Liver (tissue), 3 donors: Measurements from ENCODE around the gene CTNNA2.

Experiments
- GABPA ChIP-seq, 2 donors: IDR thresholded peaks in 1 of 2; conservative IDR thresholded peaks in 1 of 2; 2 replicates each; pipeline ENCODE4 v1.6.1; 2016; ENCODE audit warnings: antibody characterized with exemption in 2 of 2, mild to moderate bottlenecking in 1 of 2, moderate library complexity in 1 of 2
- JUND ChIP-seq, 2 donors: IDR thresholded peaks; 2 replicates each; pipeline ENCODE4 v1.6.1; 2016; ENCODE audit warnings: antibody characterized with exemption in 2 of 2
- YY1 ChIP-seq: IDR thresholded peaks from 2 replicates; pipeline ENCODE4 v1.6.1; 2016; ENCODE audit warnings: antibody characterized with exemption, mild to moderate bottlenecking
- TF ChIP-seq, protein P1 (sequence below): fragments of 150-350 bp; IDR thresholded peaks from 2 replicates; pipeline ENCODE4 v1.5.1; 2017; ENCODE audit warnings: improper control_type of control experiment, low read depth, low read length; ENCODE audit not compliant: missing input control
- TF ChIP-seq, protein P2 (sequence below): IDR thresholded peaks from 2 replicates; pipeline ENCODE4 v1.6.1; 2016; ENCODE audit warnings: antibody characterized with exemption, mild to moderate bottlenecking
- donor health status: healthy.
- donor health status: healthy.

DNA sequence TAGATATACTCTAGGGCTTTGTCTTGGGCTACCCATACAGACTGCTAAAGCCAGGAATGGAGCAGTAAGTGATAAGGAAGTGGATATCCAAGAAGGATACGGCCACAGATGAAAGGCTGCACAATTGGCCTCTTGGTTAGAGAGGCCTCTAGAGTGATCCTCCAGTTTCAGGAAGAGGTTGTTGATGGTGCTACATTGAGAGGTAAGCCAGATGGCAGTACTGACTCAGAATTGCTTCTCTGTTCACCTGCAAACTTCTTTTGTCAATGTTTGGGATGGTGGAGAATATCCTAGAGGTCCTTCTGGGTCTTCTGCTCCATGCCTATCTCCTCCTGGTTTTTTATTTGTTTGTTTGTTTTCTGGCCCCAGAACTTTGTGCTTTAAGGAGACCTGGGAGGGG, 1018.5 kb downstream of the CTNNA2 start:
- TF ChIP-seq YY1 (no peak), JUND (IDR thresholded peaks at IDR 0.05) (no peak), GABPA (IDR thresholded peaks at IDR 0.05 in 1 of 2, conservative IDR thresholded peaks at IDR 0.05 in 1 of 2) (no peak)
- TF ChIP-seq, protein P1, sequence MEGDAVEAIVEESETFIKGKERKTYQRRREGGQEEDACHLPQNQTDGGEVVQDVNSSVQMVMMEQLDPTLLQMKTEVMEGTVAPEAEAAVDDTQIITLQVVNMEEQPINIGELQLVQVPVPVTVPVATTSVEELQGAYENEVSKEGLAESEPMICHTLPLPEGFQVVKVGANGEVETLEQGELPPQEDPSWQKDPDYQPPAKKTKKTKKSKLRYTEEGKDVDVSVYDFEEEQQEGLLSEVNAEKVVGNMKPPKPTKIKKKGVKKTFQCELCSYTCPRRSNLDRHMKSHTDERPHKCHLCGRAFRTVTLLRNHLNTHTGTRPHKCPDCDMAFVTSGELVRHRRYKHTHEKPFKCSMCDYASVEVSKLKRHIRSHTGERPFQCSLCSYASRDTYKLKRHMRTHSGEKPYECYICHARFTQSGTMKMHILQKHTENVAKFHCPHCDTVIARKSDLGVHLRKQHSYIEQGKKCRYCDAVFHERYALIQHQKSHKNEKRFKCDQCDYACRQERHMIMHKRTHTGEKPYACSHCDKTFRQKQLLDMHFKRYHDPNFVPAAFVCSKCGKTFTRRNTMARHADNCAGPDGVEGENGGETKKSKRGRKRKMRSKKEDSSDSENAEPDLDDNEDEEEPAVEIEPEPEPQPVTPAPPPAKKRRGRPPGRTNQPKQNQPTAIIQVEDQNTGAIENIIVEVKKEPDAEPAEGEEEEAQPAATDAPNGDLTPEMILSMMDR: no peak
- TF ChIP-seq, protein P2, sequence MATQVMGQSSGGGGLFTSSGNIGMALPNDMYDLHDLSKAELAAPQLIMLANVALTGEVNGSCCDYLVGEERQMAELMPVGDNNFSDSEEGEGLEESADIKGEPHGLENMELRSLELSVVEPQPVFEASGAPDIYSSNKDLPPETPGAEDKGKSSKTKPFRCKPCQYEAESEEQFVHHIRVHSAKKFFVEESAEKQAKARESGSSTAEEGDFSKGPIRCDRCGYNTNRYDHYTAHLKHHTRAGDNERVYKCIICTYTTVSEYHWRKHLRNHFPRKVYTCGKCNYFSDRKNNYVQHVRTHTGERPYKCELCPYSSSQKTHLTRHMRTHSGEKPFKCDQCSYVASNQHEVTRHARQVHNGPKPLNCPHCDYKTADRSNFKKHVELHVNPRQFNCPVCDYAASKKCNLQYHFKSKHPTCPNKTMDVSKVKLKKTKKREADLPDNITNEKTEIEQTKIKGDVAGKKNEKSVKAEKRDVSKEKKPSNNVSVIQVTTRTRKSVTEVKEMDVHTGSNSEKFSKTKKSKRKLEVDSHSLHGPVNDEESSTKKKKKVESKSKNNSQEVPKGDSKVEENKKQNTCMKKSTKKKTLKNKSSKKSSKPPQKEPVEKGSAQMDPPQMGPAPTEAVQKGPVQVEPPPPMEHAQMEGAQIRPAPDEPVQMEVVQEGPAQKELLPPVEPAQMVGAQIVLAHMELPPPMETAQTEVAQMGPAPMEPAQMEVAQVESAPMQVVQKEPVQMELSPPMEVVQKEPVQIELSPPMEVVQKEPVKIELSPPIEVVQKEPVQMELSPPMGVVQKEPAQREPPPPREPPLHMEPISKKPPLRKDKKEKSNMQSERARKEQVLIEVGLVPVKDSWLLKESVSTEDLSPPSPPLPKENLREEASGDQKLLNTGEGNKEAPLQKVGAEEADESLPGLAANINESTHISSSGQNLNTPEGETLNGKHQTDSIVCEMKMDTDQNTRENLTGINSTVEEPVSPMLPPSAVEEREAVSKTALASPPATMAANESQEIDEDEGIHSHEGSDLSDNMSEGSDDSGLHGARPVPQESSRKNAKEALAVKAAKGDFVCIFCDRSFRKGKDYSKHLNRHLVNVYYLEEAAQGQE: no peak
